Testis (tissue), 2 donors: Measurements from ENCODE around the gene SPEF2.

Source experiments
- CTCF ChIP-seq, 3 experiments: fragments of 450-650 bp in 2 of 3; fragments of 200-600 bp in 1 of 3; sonication (generic) in 1 of 3; IDR thresholded peaks; one replicate each; pipeline ENCODE4 v1.5.1; 2016 to 2019; ENCODE audit warnings: antibody characterized with exemption in 3 of 3, mild to moderate bottlenecking in 2 of 3, moderate library complexity in 1 of 3
- POLR2A ChIP-seq: fragments of 450-650 bp; IDR thresholded peaks from one replicate; pipeline ENCODE4 v1.6.1; 2017; ENCODE audit warnings: antibody characterized with exemption, mild to moderate bottlenecking, moderate library complexity

DNA sequence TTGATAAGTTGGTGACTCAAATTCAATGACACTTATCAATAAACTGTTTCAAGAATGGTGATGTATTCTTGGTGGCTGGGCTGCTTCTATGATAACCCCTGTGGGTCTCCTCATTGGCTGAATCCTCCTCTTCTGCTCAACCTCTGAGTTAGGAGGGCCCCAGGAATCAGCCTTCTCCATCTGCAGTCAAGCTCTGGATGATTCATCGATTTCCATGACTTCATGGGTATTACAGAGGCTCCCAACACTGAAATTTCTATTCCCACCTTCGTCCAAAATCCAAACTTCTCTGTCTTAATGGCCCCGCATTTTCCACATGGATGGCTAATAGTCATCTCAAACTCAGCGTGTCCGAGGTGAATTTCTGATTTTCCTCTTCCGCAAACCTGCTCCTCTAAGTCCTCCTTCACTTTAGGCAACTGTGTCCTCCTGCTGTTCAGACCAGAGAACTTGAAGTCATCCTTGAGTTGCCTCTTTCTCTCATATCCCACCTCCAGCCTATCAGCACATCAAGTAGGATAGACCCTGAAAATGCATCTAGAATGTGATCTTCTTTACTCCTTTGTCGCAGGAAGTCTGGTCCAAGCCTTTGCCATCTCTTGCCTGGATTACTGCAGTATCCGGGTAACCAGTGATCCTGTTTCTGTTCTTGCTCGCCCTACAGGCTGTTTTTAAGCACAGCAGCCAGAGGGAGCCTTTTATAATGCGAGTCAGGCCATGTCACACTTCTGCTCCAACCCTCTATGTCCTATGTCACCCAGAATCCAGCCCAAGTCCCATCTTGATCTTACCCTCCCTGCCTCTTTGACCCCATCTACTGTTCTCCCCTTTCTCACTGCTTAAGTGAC lies 197.7 kb downstream of the SPEF2 start:
- TF ChIP-seq CTCF (IDR thresholded peaks at IDR 0.05) = peak in 2 of 3 experiments; percentile 8 to 47
- no peak for TF ChIP-seq POLR2A
